Fibroblast of lung (primary cell): ENCODE results near the gene AP1AR. TPM values are rescaled to one million over a fixed set of nuclear protein-coding genes. Genes with fewer than 3 reads are reported as not detected.

Experiments
- DNase-seq, 2 donors: peaks; one replicate each; pipeline versions ENCODE4 v3.0.0 to v3.0.0-alpha.2; 2010; ENCODE audit warnings: low read depth in 2 of 2
- H2AFZ ChIP-seq: 2 replicates; pipeline ENCODE4 v1.5.1; 2012; ENCODE audit warnings: low read length, control low read depth, inconsistent platforms
- H3K27ac ChIP-seq: 2 replicates; pipeline ENCODE4 v1.5.1; 2011; ENCODE audit warnings: low read length, control low read depth; ENCODE audit not compliant: insufficient read depth
- H3K27me3 ChIP-seq: 2 replicates; pipeline ENCODE4 v1.5.1; 2011; ENCODE audit warnings: mild to moderate bottlenecking, low read length; ENCODE audit not compliant: control insufficient read depth, insufficient read depth
- H3K36me3 ChIP-seq: 2 replicates; pipeline ENCODE4 v1.5.1; 2011; ENCODE audit warnings: low read length; ENCODE audit not compliant: control insufficient read depth, insufficient read depth
- H3K4me1 ChIP-seq: 2 replicates; pipeline ENCODE4 v1.5.1; 2011; ENCODE audit warnings: low read length; ENCODE audit not compliant: control insufficient read depth, insufficient read depth; ENCODE audit errors: extremely low read depth
- H3K4me2 ChIP-seq: 2 replicates; pipeline ENCODE4 v1.5.1; 2011; ENCODE audit warnings: low read length, control low read depth; ENCODE audit not compliant: insufficient read depth; ENCODE audit errors: extremely low read depth
- H3K4me3 ChIP-seq, 4 experiments: fragments of 200-600 bp in 1 of 4; sonication (generic) in 1 of 4; replicated peaks in 1 of 4; 2 replicates each; pipeline ENCODE4 v1.5.1; 2011 to 2016; ENCODE audit warnings: low read length in 4 of 4, low read depth in 3 of 4, mild to moderate bottlenecking in 3 of 4, control low read depth in 2 of 4, inconsistent platforms in 1 of 4, mixed read lengths in 1 of 4; ENCODE audit not compliant: insufficient read depth in 1 of 4; ENCODE audit errors: control extremely low read depth in 1 of 4
- H3K79me2 ChIP-seq: 2 replicates; pipeline ENCODE4 v1.5.1; 2012; ENCODE audit warnings: mild to moderate bottlenecking, low read length, inconsistent platforms; ENCODE audit not compliant: control insufficient read depth, insufficient read depth
- H3K9ac ChIP-seq: 2 replicates; pipeline ENCODE4 v1.5.1; 2011; ENCODE audit warnings: mild to moderate bottlenecking, low read length, control low read depth; ENCODE audit not compliant: insufficient read depth
- H3K9me3 ChIP-seq: 2 replicates; pipeline ENCODE4 v1.5.1; 2012; ENCODE audit warnings: low read depth, low read length; ENCODE audit not compliant: control insufficient read depth, insufficient read depth
- H4K20me1 ChIP-seq: 2 replicates; pipeline ENCODE4 v1.5.1; 2011; ENCODE audit warnings: low read length; ENCODE audit not compliant: control insufficient read depth, insufficient read depth; ENCODE audit errors: extremely low read depth
- CTCF ChIP-seq, 2 donors: IDR thresholded peaks in 1 of 2; conservative IDR thresholded peaks in 1 of 2; 1 replicate in 1 of 2; 2 replicates in 1 of 2; pipeline ENCODE4 v1.5.1; 2011 to 2012; ENCODE audit warnings: low read length in 2 of 2, control low read depth in 1 of 2, inconsistent platforms in 1 of 2, low read depth in 1 of 2, mild to moderate bottlenecking in 1 of 2
- EZH2 ChIP-seq: IDR thresholded peaks from 2 replicates; pipeline ENCODE4 v1.5.1; 2012; ENCODE audit warnings: low read length, control low read depth, mild to moderate bottlenecking; ENCODE audit errors: missing control alignments
- polyA plus RNA-seq, 2 donors: library from polyadenylated mRNA; depleted of rRNA in 1 of 2; stranded (reverse) in 1 of 2; unstranded in 1 of 2; fragments of >200 nt; gene quantifications; 2 replicates each; pipeline ENCODE4 v1.2.1, GENCODE V29; 2011 to 2012; ENCODE audit warnings: missing spikeins in 1 of 2
- total RNA-seq: library from RNA; depleted of rRNA; stranded (reverse); fragments of >200 nt; gene quantifications from 2 replicates; pipeline ENCODE4 v1.2.1, GENCODE V29; 2014

Gene AP1AR
- total and polyA plus RNA-seq, 2 donors (not counting 1 experiment from before 2014, with no cell fraction given), result 8.4 to 30.9 TPM

- Histone ChIP-seq H4K20me1 (no peaks in the 10 kb centered on the region), H3K4me2 (no peak overlapping the region), H3K9me3 (no peaks in the 10 kb centered on the region), H3K4me1 (no peaks in the 10 kb centered on the region), H3K27me3 (no peaks in the 10 kb centered on the region), H3K36me3 (no peaks in the 10 kb centered on the region), H3K27ac (no peak overlapping the region), H3K9ac (no peak overlapping the region), H3K4me3 (no peak overlapping the region), H2AFZ (no peak overlapping the region), H3K79me2 (no peaks in the 10 kb centered on the region)
- no peak for DNase-seq
- TF ChIP-seq EZH2, result no peak
- TF ChIP-seq CTCF (conservative IDR thresholded peaks at IDR 0.05 in 1 of 2, IDR thresholded peaks at IDR 0.05 in 1 of 2; ENCODE audit: low read depth in 1 of 2, low read length in 2 of 2), result no peak
Observed at GRCh38 chr4:112199041-112199440, 32.5 kb upstream of the AP1AR start.

- Histone ChIP-seq H2AFZ (no peak overlapping the region), H3K4me3 (no peak overlapping the region), H3K27ac (no peak overlapping the region), H4K20me1 (no peaks in the 10 kb centered on the region), H3K4me2 (no peak overlapping the region), H3K9ac (no peak overlapping the region), H3K9me3 (no peaks in the 10 kb centered on the region), H3K27me3 (no peaks in the 10 kb centered on the region), H3K79me2 (no peaks in the 10 kb centered on the region), H3K4me1 (no peaks in the 10 kb centered on the region), H3K36me3 (no peaks in the 10 kb centered on the region)
- no peak for DNase-seq
- TF ChIP-seq EZH2 (no peak), CTCF (conservative IDR thresholded peaks at IDR 0.05 in 1 of 2, IDR thresholded peaks at IDR 0.05 in 1 of 2; ENCODE audit: low read depth in 1 of 2, low read length in 2 of 2) (no peak)
Observed at GRCh38 chr4:112201915-112202505, 29.6 kb upstream of the AP1AR start.

GRCh38 chr4:112203593-112203992 lies 28.0 kb upstream of the AP1AR start:
- no peak overlapping the region for H3K4me3 ChIP-seq

More at GRCh38 chr4:112203593-112203992, 28.0 kb upstream of the AP1AR start:
- no peak for TF ChIP-seq CTCF (conservative IDR thresholded peaks at IDR 0.05 in 1 of 2, IDR thresholded peaks at IDR 0.05 in 1 of 2; ENCODE audit: low read depth in 1 of 2, low read length in 2 of 2)
- TF ChIP-seq EZH2, result no peak
- H3K9me3 ChIP-seq, result no peaks in the 10 kb centered on the region
- no peaks in the 10 kb centered on the region for H4K20me1 ChIP-seq
- no peak for DNase-seq
- no peaks in the 10 kb centered on the region for H3K36me3 ChIP-seq
- H3K4me2 ChIP-seq, result no peak overlapping the region
- H3K4me1 ChIP-seq, result no peaks in the 10 kb centered on the region
- H3K27me3 ChIP-seq, result no peaks in the 10 kb centered on the region
- no peak overlapping the region for H2AFZ ChIP-seq
- H3K9ac ChIP-seq, result no peak overlapping the region
- no peaks in the 10 kb centered on the region for H3K79me2 ChIP-seq
- no peak overlapping the region for H3K27ac ChIP-seq
